ENCODE measurements around the gene ORC6.
A peak's percentile ranks its signal among the peaks of the same experiment; 100 is the strongest.
"Not testable (repeated sequence)": the region's sequence is repeated elsewhere in the genome, so short reads cannot be mapped to it uniquely, and the experiment has no call there.

Gene ORC6

DNA sequence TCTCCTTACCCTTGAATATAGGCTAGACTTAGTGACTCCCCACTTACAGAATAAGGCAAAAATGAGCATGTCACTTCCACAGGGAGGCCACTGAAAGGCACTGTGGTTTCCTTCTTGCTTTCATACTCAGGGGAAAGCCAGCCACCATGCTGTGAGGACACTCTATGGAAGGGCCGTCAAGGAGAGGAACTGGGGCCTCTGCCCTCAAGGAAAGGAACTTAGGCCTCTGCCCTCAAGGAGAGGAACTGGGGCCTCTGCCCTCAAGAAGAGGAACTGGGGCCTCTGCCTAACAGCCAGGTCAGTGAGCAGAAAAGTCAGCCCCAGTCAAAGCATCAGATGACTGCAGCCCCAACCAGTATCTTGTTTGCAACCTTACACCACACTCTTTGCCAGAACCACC is 30.5 kb upstream of the ORC6 start:
- H3K27me3 ChIP-seq, result no peaks in the 10 kb centered on the region
- peak overlapping the region; percentile 81 for H3K27ac ChIP-seq
- no peaks in the 10 kb centered on the region for H3K9me3 ChIP-seq
- H3K36me3 ChIP-seq, result peaks cover 72% of the 10 kb centered on the region
- H3K4me3 ChIP-seq (ENCODE audit: low read depth in 1 of 2, low read length in 1 of 2), result peak overlapping the region in 1 of 2 experiments; percentile 15
- TF ChIP-seq CTCF (IDR thresholded peaks at IDR 0.05), result peak; percentile 17
- peaks cover 51 to 61% of the 10 kb centered on the region in 2 experiments for H3K4me1 ChIP-seq (ENCODE audit: control insufficient read depth in 1 of 2, insufficient read depth in 1 of 2, low read depth in 1 of 2, low read length in 1 of 2)

DNA sequence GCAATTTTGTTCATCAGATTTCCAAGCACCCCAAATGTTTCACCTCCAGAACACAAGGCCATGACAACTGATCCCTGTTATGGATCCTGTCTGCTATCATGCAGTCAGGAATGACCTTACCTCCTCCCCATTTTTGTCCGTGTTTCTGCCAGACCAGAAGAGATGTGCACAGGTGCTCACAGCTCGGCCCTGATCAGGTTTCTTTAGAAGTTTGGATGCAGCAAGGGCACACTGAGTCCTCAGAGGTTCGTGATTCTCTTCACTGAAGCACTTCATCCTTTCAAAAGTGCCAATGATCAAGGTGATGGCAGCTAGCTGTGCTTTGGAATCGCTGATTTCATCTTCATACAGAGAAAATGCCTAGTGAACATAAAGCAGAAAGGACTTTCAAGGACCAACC is 27.3 kb upstream of the ORC6 start:
- peaks cover 69% of the 10 kb centered on the region for H3K36me3 ChIP-seq
- no peak for TF ChIP-seq CTCF (IDR thresholded peaks at IDR 0.05)
- peak overlapping the region; percentile 81 for H3K27ac ChIP-seq
- no peaks in the 10 kb centered on the region for H3K27me3 ChIP-seq
- peaks cover 46 to 57% of the 10 kb centered on the region in 2 experiments for H3K4me1 ChIP-seq (ENCODE audit: control insufficient read depth in 1 of 2, insufficient read depth in 1 of 2, low read depth in 1 of 2, low read length in 1 of 2)
- no peaks in the 10 kb centered on the region for H3K9me3 ChIP-seq
- no peak overlapping the region for H3K4me3 ChIP-seq (ENCODE audit: low read depth in 1 of 2, low read length in 1 of 2)

DNA sequence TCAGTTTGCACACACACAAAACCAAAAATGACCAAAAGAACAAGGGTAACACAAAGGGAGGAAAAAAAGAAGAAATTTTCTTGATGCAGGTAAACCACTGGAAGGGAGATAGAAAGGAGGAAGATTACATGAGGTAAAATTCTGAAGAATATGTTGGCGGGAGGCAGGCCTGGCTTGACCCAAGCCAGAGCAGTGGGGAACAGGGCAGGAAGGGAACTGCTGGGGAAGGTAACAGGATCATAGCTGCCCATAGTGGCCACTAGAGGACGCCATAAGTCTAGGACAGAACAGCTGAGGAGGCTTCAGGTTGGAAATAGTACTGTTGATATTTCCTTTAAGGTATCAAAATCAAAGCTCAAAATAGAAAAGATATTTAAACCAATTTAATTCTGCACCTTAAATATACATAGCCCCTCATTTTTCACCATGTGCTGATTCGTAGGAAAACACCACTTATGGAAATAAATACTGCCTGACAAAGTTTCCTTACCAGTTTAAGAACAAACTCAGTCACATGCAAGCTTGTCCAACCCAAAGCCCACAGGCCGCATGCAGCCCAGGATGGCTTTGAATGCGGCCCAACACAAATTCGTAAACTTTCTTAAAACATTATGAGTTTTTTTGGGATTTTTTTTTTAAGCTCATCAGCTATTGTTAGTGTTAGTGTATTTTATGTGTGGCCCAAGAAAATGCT is 16.0 kb upstream of the ORC6 start:
- H3K36me3 ChIP-seq, result peaks cover 94% of the 10 kb centered on the region
- peak; percentile 86 for TF ChIP-seq CTCF (IDR thresholded peaks at IDR 0.05)
- H3K4me1 ChIP-seq (ENCODE audit: control insufficient read depth in 1 of 2, insufficient read depth in 1 of 2, low read depth in 1 of 2, low read length in 1 of 2), result no peaks in the 10 kb centered on the region
- no peaks in the 10 kb centered on the region for H3K27me3 ChIP-seq
- no peak overlapping the region for H3K4me3 ChIP-seq (ENCODE audit: low read depth in 1 of 2, low read length in 1 of 2)
- no peaks in the 10 kb centered on the region for H3K9me3 ChIP-seq
- peak overlapping the region; percentile 1 for H3K27ac ChIP-seq

DNA sequence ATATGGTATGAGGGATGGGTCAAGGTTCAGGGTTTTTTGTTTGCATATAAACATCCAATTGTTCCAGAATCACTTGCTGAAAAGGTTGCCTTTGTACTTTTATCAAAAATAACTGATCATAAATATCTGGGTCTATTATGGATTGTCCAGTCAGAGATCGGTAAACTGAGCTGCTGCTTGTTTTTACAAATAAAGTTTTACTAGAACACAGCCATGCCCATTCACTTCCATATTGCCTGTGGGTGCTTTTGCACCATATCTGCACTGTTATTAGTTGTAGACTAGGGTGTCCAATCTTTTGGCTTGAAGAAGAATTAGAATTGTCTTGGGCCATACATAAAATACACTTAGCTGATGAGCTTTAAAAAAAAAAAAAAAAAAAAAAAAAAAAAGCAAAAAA is 11.5 kb upstream of the ORC6 start:
- Histone ChIP-seq H3K36me3 (peaks cover 58% of the 10 kb centered on the region), H3K4me1 (ENCODE audit: control insufficient read depth in 1 of 2, insufficient read depth in 1 of 2, low read depth in 1 of 2, low read length in 1 of 2) (peaks cover 34 to 38% of the 10 kb centered on the region in 2 experiments)
- H3K27me3 ChIP-seq; H3K4me3 ChIP-seq (ENCODE audit: low read depth in 1 of 2, low read length in 1 of 2); H3K27ac ChIP-seq; H3K9me3 ChIP-seq: not testable (repeated sequence)

DNA sequence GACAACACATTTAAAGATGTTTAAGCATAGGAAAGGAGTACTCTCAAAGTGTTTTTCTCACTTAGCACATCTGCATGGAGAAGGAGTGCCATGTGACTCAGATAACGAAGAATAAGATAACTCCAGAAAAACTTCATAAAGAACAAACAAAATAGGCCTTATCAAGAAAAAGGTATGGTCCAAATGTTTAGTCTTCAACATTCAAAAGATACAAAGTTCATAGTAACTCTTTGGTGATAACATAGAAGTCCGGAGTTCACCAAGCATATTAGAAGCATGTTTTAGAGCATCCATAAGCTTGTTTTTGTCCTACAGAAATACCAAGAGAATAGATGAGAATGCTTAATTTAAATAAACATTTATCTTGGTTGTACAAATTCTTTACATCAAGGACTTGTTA is 7.6 kb upstream of the ORC6 start:
- Histone ChIP-seq H3K36me3 (peaks cover 22% of the 10 kb centered on the region), H3K4me1 (ENCODE audit: control insufficient read depth in 1 of 2, insufficient read depth in 1 of 2, low read depth in 1 of 2, low read length in 1 of 2) (peaks cover 66 to 72% of the 10 kb centered on the region in 2 experiments), H3K27ac (peak overlapping the region; percentile 26)
- not testable (repeated sequence) for H3K27me3 ChIP-seq; H3K4me3 ChIP-seq (ENCODE audit: low read depth in 1 of 2, low read length in 1 of 2); H3K9me3 ChIP-seq

DNA sequence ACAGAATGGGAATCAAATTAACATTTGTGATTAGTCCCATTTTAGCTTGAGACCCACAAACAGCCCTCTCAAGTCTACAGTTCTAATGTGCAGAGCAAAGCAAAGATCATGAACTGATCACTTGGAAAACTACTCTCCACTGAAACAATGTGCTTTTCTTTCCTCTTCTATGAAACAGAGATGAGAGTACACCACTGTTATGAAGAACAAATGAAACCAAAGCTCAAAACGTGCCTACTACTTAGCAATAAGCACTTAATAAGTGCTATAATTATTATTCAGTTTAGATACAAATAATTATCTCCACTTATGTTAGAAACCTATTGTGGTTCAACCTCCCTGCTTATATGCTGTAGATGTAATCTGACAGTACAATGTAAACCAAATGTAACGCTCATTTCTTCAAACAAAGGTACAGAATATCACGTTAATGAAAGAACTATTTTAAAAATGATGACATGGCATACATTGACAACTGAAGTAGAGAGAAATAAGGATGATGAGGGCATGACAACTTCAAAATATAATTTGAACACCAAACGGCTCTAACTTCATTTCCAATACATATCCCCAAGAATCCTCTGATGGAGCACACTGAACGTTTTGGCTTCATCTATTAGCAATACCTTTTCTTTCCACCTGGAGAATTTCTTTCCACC is 2.5 kb upstream of the ORC6 start:
- no peaks in the 10 kb centered on the region for H3K27me3 ChIP-seq
- no peaks in the 10 kb centered on the region for H3K36me3 ChIP-seq
- no peaks in the 10 kb centered on the region for H3K9me3 ChIP-seq
- peak overlapping the region in 1 of 2 experiments; percentile 83 for H3K4me3 ChIP-seq (ENCODE audit: low read depth in 1 of 2, low read length in 1 of 2)
- peak overlapping the region; percentile 91 for H3K27ac ChIP-seq
- peaks cover 77 to 79% of the 10 kb centered on the region in 2 experiments for H3K4me1 ChIP-seq (ENCODE audit: control insufficient read depth in 1 of 2, insufficient read depth in 1 of 2, low read depth in 1 of 2, low read length in 1 of 2)
- no peak for TF ChIP-seq CTCF (IDR thresholded peaks at IDR 0.05)
